Measurements from ENCODE around the gene ANKRD33B. TPM values are rescaled to one million over a fixed set of nuclear protein-coding genes. Genes with fewer than 3 reads are reported as not detected.

Gene ANKRD33B
- total and polyA plus RNA-seq, 2 of the 13 experiments (the other 11 are each of a cell fraction or from before 2014, with no cell fraction given) = 0.02 TPM; not detected in 1

DNA sequence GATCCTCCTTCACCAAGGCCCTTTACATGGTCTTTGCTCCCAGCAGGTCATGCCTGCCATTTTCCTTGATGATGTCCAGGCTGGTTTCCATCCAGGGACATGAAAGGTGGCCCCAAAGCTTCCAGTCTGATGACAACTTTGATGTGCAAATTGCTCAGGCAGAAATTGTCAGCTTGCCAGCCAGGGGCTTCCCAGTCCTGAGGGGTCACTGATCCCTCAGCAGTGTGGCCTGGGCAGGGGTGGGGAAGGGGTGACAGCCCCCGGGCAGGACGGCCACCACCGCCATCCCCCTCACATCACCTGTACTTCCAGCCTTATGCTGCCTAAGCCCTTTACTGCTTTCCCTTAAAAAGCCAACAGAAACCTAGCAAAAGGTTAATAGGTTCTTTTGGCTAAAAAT lies 96.3 kb downstream of the ANKRD33B start:
- ChIA-PET CTCF (ENCODE audit: low intra/inter-chr PET ratio, low total read pairs) (no interaction called here), POLR2A (no interaction called here)
- Histone ChIP-seq H3K36me3 (replicated peaks in 1 of 2; ENCODE audit: control insufficient read depth in 1 of 2, insufficient read depth in 2 of 2, low read length in 2 of 2) (no peaks in the 10 kb centered on the region), H3K9ac (ENCODE audit: insufficient read depth, low read depth, low read length) (no peak overlapping the region), H3K4me2 (ENCODE audit: low read depth, low read length) (no peak overlapping the region), H3K4me3 (replicated peaks in 1 of 3; ENCODE audit: insufficient read depth in 1 of 3, low read depth in 2 of 3, low read length in 3 of 3) (no peak overlapping the region), H3K27ac (ENCODE audit: extremely low read length, insufficient read depth, low read length) (no peak overlapping the region), H2AFZ (ENCODE audit: low read length) (no peak overlapping the region), H4K20me1 (ENCODE audit: insufficient read depth, low read length) (no peaks in the 10 kb centered on the region), H3K4me1 (ENCODE audit: insufficient read depth, low read length) (peaks cover 9% of the 10 kb centered on the region; the same call in 1 of the 2 replicates), H3K27me3 (ENCODE audit: control insufficient read depth in 1 of 2, insufficient read depth in 2 of 2, low read length in 2 of 2) (peaks cover 6 to 14% of the 10 kb centered on the region in 2 experiments; a peak in 3 of 5 replicates), H3K79me2 (ENCODE audit: insufficient read depth, low read length) (no peaks in the 10 kb centered on the region), H3K9me3 (ENCODE audit: low read length) (no peaks in the 10 kb centered on the region)
- no peak for ATAC-seq
- 66% methylated on average over 3 of the region's 3 CpGs for WGBS (ENCODE audit: low lambda C conversion rate)
- DNase-seq (ENCODE audit: low spot score) = no peak
- TF ChIP-seq FOXA3 (CRISPR knock-in tag; IDR thresholded peaks at IDR 0.05) (no peak), ZNF329 (CRISPR knock-in tag; IDR thresholded peaks at IDR 0.05; ENCODE audit: low read depth) (no peak), KLF13 (CRISPR knock-in tag; IDR thresholded peaks at IDR 0.05) (no peak), CBX2 (IDR thresholded peaks at IDR 0.05; ENCODE audit: low read depth, low read length) (no peak), CBX2 (CRISPR knock-in tag; IDR thresholded peaks at IDR 0.05; ENCODE audit: low read depth) (no peak), SOX13 (IDR thresholded peaks at IDR 0.05) (no peak), SOX13 (CRISPR knock-in tag; conservative IDR thresholded peaks at IDR 0.05 in 1 of 2, IDR thresholded peaks at IDR 0.05 in 1 of 2) (no peak), MBNL3 (CRISPR knock-in tag; conservative IDR thresholded peaks at IDR 0.05) (no peak), ZNF343 (CRISPR knock-in tag; IDR thresholded peaks at IDR 0.05) (no peak), ERF (CRISPR knock-in tag; IDR thresholded peaks at IDR 0.05) (no peak), ZNF230 (CRISPR knock-in tag; IDR thresholded peaks at IDR 0.05) (no peak), ZNF563 (CRISPR knock-in tag; IDR thresholded peaks at IDR 0.05) (no peak), THAP11 (CRISPR knock-in tag; IDR thresholded peaks at IDR 0.05) (no peak), ZNF333 (CRISPR knock-in tag; IDR thresholded peaks at IDR 0.05; ENCODE audit: borderline replicate concordance) (no peak), SATB2 (CRISPR knock-in tag; IDR thresholded peaks at IDR 0.05) (no peak), CHD2 (IDR thresholded peaks at IDR 0.05; ENCODE audit: low read depth, low read length) (no peak)
- TF ChIP-seq, protein P1, sequence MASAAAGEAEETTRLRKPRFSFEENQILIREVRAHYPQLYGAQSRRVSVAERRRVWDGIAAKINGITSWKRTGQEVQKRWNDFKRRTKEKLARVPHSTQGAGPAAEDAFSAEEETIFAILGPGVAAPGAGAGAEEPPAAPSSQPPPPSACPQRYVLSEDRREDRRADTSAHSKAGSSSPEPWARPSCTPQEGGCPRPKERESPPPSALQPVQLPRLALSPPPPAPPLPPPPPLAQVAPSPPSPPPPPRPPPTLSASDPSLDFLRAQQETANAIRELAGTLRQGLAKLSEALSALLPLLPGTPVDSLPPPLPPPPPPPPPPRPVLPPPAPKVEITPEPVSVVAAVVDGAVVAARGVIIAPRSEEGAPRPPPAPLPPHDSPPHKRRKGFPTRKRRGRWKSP (CRISPR knock-in tag; IDR thresholded peaks at IDR 0.05) = no peak
- no peak for FAIRE-seq
- in situ Hi-C loops (cut with HindIII; ENCODE audit: extremely low pct_ligation_motif_present, low pct_unique_long_range_greater_than_20kb) (no loop called here), intact Hi-C loops (cut with micrococcal nuclease; ENCODE audit: unreplicated experiment) (no loop called here)
- BruUV-seq (replicated peaks) = no TSS peak
